Activated CD4-positive, alpha-beta T cell treated with anti-CD3 and anti-CD28 coated beads, Interleukin-2, Interleukin-6, amounts not matched to agents 100 ng/mL and 50 ng/mL, durations not matched to agents 16 hours and 8 hours (primary cell): Measurements from ENCODE around the gene CES1.
A peak's percentile ranks its signal among the peaks of the same experiment; 100 is the strongest.
"Not testable (repeated sequence)": the region's sequence is repeated elsewhere in the genome, so short reads cannot be mapped to it uniquely, and the experiment has no call there.

ENCODE experiments used
- DNase-seq: peaks from one replicate; pipeline ENCODE4 v3.0.0-alpha.2; 2020

Gene CES1

DNA sequence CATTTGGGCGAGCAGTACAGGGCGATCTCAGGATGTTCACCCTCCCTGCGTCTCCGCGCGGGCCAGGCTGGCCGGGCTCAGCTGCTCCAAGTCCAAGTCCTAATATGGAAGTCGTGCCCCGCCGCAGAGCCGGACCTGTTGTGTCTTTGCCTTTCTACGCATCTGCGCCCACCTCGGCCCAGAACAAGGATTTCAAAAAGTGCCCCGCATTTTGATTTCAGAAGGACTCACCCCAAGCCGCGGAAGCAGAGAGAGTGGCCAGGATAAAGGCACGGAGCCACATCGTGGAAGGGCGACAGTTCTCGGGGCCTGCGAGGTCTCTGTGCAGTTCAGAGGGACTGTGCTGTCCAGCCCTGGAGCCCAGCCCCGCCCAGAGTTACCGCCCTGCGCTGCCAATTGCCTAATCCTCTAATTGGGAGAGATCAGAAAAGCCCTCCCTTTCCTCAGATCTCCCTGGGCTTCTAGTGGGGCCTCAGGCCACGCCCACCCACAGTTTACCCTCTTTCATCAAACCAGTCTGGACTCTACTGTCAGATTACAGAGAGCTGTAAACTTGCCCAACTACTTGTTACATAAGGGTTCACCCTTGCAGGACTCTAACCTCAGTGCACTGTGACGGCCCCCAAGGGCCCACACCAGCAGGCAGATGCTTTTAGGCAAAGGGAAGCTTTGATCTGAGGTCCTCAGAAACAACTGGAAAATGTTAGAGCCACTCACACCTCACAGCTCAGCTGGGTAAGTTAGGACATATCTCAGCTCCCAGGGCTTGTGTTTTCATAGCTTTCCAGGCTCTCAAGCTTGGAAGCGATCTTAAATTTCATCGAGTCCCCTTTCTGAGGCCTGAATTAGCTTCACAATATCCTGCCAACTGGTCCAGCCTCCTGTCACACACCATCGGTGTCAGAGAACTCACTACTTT lies at the start of gene CES1:
Gene CES1, minus strand, starts transcription at position 324 of the 919 bp plus-strand sequence. Its CDS starts 41 bp downstream, at position 283.
- DNase-seq, result no peak

DNA sequence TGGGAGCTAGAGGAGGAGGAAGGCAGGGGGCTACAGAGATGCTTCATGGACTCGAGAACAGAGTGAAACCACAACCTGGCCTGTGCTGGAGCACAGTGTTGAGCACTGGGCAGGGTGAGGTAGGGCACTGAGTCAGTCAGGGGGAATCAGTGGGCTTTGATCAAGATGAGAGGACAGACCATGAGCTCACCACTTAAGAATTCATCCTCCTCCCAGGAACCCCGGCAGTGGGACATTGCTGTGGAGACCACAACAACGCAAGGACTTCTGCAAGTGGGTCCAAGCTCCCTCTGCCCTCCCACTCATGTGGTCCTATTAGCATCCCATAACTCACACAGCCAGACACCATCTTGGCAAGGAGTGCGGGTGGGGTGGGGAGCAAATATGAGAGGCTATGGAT lies 44.0 kb upstream of the CES1 start:
- no peak for DNase-seq

DNA sequence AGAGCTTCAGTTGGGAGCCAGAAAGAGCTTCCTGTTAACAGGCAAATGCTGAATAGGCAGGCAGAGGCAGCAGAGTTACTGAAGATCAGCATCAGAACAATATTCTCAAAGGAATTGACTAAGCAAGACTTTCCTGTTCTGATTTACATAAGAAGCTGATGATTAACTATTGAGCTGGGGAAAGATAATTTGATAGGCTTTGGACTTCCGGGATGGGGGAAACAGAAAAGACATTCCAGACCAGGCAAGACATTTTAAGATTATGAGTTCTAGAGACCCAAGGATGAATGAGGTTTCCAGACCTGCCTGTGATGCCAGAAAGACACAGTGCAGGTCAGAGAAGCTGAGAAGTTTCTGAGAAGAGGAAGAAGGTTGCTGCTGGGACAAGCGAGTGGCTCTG lies 42.4 kb upstream of the CES1 start, which contains the start of gene CES5A:
Gene CES5A, minus strand, starts transcription at position 101 of the 400 bp plus-strand sequence. CDS start 152 bp downstream, outside the sequence.
- DNase-seq, result no peak

DNA sequence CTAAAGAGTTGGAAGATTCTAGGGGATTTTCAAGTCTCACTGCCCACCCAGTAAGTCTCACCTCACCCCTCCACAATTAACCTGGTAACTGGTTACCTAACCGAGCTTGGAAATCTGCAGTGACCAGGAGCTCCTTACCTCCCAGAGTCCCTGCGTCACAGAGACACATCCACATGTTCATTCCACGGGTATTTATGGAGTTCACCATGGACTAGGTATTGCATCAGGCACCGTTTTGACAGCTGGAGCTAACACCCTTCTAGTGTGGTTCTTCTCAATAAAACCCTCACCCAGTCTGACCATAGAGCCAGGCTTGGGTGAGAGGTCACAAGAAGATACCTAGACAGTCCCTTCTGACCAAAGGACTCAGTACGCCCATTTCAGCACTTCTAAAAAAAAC lies 40.2 kb upstream of the CES1 start:
- no peak for DNase-seq

DNA sequence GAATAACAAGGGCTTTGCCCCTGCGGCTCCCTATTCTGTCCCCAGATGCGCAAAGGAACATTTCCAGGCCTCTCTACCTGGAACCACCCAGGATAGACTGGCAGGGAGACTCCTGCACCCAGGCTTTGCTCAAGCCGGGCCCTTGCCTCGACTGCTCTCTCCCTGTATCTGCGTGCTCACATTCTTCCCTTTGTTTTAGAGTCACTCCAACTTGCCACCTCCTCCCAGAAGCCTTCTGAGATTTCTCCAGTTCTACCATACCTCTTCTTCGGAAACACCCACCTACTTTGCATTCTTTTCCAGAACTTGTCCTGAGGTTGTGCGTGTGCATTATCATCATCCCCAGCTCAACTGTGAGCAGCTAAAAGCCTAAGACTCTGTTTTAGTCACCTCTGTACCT lies 39.2 kb upstream of the CES1 start:
- no peak for DNase-seq

DNA sequence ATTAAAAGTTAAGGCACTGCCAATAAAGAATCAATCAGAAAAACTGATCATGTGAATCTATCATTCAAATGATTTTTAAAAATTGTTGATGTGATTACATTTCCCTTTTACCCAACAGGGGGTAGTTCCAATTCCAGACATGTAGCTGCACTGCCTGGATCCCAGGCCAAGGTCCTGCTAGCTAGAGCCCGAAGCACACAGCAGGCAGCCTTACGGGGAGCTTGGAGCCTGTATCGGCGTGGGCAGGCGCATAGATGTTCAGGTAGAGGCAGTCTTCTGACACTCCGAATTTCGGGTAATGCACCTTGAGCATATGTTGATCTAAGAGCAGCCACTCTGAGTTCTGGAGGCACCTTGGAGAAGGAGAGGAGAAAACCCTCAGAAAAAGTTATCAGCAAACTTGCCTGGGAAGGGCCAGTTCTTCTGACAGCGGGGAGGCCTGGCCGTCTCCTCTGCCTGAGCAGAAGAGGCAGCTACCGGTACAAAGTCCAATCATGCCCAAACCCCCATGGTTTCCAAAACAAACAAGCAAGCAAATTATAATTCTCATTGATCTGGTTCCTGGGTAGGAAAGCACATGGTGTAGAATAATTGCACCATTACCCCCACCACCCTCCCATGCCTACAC lies 38.6 kb upstream of the CES1 start:
- DNase-seq, result no peak

DNA sequence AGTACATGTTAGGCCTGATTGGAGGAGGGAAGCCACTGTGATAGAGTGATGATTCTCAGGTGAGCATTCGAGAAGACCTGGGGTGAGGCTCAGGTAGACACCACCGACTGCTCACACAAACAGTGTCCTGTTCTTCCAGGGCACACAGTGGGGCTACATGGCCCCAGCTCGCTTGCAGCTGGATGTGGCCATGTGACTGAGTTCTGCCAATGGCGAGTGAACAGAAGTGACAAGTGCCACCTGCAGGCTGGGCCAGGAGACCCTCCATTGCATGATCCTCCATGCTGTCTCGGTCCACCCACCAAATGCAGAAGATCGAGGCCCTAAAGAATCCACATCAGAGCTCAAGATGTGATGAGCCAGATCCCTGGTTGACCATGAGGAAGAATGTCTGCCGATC lies 36.1 kb upstream of the CES1 start:
- DNase-seq, result no peak

DNA sequence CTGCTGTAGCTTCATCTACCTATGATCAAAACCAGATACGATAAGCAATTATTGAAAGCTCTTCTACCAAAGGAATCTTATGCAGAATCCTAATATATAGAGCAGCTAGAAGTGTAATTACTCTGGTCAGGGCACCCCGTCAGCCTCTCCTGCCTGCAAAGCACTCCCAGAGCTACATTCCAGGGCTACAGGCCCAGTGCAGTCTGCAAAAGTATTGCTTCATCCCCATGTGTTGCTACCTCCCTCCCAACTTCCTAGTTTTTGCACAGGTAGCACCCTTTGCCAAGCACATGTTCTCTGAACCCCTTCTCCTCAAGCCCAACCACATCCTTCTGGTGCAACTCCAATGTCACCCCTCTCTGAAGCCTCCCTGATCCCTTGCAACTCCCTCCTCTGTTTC lies 35.2 kb upstream of the CES1 start:
- no peak for DNase-seq

DNA sequence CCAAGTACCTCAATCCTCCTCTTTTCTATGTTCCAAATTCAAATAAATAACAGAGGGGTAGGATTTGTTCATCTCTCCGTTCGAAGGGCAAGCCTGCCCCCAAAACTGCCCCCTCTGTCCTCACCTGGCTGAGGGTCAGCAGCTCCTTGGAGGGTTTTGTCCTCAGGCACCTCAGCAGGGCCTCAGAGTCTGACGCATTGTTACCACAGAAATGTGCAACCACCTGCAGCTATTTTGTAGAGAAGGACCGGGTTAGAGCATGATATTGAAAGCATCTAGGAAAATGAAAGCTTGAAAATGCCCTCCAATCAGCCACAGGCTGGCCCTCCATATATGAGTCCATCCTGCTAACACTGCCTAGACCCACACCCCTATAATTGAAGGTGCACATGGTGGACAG lies 28.4 kb upstream of the CES1 start:
- no peak for DNase-seq

DNA sequence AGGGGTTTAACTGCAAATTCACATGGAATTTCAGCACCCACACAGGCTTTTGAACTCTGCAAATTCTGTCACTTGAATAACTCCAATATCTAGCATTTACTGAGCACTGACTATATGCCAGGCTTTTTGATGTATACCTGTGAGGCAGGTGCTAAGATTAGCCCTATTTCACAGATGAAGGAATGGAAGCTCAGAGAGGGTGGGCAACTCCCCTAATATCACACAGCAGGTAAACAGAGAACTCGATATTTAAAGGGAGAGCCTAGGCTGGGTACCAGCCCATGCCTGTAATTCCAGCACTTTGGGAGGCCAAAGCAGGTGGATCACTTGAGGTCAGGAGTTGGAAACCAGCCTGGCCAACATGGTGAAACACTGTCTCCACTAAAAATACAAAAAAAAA lies 24.8 kb upstream of the CES1 start:
- not testable (repeated sequence) for DNase-seq

DNA sequence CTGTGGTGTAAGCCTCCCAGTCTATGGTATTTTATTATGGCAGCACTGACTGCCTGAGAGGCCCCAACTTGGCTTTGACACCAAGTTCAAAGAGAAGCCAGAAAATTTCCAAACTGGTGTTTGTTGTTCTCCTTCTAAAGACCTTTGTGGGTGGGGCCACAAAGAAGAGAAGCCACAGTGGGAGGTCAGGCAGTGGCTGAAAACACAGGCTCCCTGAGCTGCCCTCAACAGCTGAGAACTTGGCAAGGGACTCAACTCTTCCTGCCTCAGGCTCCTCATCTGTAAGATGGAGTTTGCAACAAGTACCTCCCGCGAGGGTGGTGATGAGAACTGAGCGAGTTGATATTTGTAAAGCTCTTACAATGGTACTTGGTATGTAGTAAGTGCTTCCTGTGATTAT lies 24.1 kb upstream of the CES1 start:
- no peak for DNase-seq

DNA sequence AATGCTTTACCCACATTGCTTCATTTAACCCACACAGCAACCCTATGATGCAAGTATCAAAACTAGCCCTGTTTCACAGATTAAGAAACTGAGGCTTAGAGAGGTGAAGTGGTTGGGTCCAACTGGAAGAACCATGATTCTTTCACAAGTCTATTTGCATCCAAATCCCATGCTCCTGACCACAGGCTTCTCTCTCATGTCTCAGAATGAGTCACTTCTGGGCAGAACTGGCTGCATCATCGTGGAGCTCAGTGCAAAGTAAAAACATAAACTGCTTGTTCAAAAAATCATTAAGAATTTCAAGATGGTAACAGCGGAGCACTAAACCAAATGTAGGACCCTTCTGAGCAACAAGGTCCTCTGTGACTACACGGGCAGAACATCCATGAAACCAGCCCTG lies 20.2 kb upstream of the CES1 start:
- DNase-seq, result no peak

DNA sequence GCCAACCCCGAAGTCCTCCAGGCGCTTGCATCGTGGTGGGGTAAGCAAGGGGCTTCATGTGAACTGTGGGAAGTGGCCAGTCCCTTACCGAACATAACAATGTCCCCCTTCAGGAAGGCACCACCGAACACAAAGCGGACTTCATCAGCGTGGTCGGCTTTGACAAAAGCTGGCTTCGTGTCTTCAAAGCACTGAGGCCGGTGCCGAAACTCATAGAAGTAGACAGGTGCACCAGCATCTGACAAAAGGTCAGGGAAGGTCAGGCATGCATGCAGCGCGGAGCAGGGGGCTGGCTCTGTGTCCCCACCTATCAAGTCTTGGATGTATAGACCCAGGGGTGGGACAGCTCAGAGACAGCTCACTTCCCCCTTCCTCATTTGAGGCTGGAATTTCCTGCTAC lies 16.6 kb upstream of the CES1 start:
- DNase-seq, result no peak

DNA sequence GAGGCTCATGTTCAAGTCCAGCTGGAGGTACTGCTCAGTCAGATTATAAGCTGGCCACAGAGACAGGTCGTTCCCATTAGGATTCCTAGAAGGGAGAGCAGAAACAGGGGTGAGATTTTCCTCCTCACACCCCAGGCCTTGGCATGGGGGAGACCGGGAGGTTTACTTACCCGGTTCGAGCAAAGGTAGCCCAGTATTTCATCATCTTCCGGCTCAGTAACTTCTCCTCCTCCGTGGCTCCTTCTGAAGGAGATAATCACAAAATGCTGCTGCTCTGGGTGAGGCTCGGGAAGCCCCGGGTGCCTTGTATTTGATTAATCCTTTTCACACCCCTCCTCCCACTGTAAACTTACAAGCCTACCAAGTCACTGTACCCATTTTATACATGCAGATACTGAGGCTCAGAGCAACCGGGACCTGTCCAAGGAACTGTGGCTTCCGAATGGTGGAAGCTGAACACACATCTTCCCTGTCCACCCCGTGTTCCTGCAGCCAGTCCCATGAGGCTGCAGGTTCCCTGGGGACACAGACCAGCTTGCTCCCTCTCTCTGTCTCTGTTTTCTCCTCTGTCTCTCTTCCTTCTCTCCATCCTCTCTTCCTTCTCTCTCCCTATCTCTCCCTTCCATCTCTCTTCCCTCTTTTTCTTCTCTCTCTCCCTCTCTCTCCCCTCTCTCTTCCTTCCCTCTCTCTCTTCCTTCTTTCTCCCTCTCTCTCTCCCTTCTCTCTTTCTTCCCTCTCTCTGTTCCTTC lies 13.9 kb upstream of the CES1 start:
- DNase-seq, result no peak

DNA sequence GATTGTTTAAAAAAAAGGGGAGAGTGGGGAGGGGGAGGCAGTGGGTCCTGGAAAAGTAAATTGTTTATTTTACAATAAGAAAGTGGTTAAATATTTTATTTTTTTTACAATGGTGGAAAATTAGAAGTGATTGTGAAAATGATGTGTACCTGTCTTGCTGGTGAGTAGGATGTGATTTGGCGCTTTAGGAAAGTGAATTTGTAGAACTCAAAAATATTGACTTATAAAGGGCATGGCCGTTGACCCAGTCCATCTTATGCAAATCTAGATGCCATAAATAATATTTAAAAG lies 10.2 kb upstream of the CES1 start:
- no peak for DNase-seq

DNA sequence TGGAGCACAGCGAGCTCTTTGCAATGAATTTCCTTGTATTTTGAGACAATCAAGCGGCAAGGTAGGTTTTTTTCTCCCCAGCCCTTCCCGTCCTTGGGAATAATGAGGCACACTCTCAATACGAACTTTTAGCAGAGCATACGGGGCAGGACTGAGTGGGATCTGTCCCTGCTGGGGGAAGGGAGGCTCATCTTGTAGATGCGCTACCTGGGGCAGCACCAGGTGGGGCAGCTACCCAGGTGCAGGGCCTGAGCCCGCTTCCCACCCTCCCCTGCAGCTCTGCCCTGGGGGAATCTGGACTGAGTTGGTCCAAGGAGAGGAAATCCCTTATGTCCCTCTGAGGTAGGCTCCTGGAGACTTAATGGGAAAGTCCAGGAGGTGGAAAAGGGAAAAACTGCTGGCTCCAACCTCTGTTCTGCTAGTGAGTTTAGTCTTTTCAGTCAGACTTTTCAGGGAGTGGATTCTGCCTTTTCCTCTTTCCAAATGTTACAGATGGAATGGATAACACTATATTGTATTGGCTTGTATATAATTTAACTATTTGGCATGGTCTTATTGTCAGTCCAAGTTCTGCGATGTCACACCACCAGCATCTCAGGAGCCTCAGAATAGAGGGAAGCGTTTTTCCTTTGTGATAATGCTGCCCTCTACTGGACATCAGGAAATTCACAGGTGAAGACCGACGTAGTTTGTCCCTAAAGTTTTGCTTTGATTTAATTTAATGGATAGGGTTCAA lies 9.6 kb upstream of the CES1 start:
- DNase-seq, result peak; percentile 55

DNA sequence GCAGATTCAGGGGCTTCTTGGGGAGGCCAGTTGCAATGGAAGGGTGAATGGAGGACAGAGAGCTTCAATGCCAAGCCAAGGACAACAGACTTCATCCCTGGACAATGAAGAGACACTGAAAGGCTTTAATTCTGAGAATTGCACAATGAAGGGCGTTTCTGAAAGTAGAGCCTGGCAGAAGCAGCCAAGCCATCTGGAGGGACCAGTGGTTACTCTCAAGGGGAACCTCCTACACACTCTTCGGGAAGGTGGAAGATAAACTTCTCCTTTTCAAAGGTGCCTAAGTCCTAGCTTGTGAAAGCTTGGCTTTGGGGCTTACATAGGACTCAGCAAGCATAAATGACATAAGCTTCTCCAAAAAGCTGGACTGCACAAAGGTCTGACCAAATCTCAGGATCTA lies 6.2 kb upstream of the CES1 start:
- DNase-seq, result no peak

DNA sequence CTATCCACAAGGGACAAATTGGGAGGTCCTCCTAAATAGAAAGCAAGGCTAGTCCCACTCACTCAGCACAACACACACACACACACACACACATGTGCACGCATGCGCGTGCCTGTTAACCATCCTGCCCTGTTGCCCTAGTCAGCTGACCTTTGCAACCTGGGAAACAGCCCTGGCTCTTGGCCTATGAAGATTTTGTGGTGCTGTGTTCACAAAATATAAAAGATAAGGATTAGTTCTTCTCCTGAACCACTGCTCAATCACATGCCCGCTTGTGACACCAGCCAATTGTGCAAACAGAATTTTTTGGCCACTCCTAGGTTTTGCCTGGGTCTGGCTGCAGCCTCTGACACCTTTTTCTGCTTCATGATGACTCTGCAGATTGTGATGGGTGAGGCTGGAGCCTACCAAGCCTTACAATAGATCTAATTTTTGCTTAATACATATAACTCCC lies 3.3 kb upstream of the CES1 start:
- no peak for DNase-seq

DNA sequence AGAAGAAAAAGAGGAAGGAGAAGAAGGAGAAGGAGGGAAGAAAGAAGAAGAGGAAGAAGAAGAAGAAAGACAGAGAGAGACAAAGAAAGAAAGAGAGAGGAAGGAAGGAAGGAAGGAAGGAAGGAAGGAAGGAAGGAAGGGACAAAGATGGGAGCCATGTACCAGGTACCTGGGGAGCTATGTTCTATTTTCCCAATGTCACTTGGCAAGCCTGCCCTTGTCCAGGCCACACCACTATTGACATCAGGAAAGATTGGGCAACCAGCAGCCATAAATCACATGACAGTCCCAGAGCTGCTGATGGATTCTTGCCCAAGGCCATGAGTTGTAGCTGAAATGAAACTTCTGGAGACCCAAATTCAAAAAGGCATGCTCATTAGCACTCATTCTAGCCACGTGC lies 2.7 kb upstream of the CES1 start:
- DNase-seq, result no peak

DNA sequence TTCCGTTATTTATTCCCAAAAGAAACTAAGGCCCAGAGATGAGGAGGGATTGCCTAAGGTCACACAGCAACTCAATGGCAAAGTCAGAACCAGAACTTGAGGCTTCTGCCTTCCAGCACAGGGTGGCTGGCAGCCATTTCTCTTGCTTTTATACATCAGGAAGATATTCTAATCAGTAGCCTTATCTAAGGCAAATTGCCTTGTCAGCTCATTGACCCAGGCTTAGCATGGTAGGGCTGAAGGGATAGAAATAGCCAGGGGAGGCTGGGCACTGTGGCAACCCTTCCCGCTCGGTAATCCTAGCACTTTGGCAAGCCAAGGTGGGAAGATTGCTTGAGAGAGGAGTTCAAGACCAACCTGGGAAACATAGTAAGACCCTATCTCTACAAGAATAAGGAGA lies 2.3 kb upstream of the CES1 start:
- not testable (repeated sequence) for DNase-seq

DNA sequence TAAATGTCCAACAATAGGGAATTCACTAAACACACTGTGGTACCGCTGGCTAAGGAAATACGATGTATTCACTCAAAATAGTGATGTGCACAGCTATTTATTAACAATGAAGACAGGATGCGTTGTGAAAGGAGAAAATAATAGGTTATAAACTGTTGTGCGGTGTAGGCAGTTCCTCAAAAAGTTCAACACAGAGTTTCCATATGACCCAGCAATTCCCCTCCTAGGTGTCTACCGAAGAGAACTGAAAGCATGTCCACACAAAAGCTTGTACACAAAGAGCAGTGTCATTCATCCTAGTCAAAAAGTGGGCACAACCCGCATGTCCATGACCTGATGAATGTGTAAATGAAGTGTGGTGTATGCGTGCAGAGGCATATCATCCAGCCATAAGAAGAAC lies 1.2 kb upstream of the CES1 start:
- DNase-seq, result no peak

DNA sequence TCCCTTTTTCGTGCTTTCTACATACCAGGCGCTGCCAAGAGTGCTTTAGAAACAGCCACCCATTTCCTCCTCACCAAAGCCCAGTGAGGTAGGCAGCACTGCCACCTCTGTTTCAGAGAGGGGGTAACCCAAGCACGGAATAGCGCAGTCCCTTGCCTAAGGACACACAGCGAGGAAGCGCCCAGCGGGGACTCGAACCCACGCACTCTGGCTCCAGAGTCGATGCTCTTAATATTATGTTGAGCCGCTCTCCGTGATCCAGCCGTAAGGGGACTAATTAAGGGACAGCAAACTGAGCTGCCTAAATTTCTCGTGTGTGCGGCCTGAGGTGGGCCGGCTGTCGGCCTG lies 497 bp downstream of the CES1 start:
- no peak for DNase-seq

DNA sequence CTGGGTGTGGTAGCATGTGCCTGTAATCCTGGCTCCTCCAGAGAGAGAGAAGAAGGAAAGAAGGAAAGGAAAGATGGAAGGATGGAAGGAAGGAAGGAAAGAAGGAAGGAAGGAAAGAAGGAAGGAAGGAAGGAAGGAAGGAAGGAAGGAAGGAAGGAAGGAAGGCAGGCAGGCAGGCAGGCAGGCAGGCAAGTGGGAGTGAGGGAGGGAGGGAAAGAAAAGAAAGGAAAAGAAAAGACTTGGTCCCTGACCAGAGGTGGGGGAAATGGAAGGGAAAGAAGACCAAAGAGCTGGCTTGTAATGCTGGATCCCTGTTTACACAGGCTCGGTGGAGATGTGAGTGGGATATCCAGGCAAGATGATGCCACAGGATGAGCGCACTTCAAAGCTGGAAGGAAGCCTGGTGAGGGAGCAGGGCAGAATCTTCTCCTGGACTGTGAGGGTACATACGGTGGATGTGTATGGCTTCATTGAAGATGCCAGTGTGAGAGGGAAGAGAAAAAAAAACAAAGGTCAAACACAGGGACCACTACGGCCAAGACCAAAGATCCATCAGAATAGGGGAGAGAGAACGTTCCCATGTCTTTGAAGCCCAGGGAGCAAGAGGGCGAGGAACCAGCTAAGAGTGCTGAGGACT lies 2.1 kb downstream of the CES1 start:
- DNase-seq, result no peak
